NCI-H748 (cell line): ENCODE data around the gene FBXO24.

Experiments
- DNase-seq: peaks from one replicate; lab custom pipeline; 2025; ENCODE audit not compliant: unreplicated experiment; lab: John Stamatoyannopoulos, UW

Gene FBXO24

DNA sequence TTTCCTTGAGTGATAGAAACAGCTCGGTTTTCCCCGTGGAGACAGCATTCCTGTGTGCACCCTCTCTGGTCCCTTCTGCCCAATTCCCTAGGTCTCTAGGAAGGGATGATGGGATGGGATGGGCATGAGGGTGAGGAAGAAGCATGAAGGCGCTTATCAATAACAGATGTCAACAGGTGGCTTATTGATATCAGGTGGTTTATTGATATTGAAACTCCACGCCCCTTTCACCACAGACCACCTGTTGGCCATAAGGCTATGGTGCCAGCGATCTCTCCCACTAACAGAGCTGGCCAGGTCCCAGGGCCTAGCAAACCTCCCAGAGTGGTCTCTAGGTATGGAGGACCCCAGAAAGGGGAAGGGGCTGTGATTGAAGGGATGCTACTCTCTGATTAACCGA lies 34.1 kb downstream of the FBXO24 start:
- DNase-seq, result no peak

DNA sequence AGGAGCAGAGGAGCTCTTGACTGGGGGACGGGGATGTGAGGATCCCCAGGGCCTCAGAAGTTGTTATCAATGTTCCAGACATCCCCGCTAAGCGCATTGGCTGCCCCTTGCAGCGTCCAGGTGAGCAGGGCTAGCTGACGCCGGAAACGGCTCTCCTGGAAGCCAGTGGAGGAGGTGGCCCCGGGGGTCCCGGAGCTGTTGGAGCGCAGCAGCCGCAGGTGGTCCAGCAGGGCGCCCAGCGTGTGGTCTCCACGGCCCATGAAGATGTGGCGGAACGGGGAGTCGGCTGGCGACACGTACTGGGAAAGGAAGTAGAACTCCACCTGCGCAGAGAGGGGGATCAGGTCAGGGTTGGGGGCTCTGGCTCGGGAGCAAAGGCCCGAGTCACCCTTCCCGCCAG lies 34.7 kb downstream of the FBXO24 start:
- DNase-seq, result no peak

DNA sequence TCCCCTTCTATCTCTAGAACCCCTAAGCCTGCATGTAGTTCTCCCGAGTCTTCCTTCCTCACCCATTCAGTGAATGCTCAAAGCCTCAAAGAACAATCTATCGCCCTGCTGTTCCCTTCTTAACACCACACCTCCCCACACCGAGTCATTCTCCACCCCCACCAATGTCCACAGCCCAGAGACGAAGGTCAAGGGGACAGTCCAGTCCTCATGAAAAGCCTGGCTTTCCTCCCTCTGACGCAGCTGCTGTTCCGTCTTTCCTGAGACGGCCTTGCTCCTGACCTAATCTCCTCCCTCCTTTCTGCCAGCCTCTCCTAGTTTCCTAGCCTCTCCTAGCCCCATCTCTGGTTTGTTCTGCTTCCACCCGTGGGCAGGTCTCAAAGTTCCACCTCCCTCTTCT lies 35.4 kb downstream of the FBXO24 start:
- no peak for DNase-seq

DNA sequence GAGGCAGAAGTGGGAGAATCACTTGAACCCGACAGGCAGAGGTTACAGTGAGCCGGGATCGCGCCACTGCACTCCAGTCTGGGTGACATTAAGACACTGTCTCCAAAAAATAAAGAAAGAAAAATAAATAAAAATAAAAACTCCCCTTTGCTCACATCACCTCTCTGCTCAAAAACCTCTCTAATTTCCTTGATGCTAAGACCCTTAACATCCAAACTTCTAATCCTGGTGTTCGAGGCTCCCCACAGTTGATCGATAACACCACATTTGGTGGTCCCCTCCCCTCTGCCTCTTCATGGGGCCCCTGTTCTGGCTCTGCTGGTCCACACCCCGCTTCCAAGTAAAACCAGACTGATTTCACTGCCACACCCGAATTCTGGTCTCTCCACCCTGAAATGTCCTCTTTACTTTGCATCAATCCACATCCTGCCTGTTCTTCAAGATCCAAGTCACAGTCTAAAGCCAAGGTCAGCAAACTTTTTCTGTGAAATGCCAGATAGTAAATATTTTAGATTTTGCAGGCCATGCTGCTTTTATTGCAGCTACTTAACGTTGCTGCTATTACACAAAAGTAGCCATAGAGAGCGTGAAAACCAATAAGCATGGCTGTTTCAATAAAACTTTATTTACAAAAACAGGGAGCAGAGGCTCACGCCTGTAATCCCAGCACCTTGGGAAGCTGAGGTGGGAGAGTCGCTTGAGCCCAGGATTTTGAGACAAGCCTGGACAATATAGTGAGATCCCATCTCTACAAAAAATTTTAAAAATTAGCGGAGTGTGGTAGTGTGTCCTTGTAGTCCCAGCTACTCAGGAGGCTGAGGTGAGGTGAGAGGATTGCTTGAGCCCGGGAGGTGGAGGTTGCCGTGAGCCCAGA lies 38.1 kb downstream of the FBXO24 start:
- no peak for DNase-seq

DNA sequence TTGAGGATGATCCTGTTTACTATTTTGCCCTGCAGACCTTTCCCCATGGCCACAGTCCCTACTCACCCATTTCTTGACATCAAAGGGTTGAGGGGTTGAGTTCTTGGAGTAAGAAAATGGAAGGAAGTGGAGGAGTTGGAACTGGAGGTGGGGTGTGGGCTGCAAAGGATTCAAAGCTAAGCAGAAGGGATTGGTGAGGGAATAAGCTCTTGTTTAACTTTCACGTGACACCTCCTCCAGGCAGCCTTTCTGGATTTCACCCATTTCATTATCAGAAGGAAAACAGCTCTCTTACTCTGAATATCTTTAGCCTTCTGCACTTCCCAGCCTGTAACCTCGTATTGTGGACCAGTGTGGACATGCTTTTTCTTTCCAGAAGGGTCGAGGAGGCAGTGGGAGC lies 39.9 kb downstream of the FBXO24 start:
- DNase-seq, result no peak

DNA sequence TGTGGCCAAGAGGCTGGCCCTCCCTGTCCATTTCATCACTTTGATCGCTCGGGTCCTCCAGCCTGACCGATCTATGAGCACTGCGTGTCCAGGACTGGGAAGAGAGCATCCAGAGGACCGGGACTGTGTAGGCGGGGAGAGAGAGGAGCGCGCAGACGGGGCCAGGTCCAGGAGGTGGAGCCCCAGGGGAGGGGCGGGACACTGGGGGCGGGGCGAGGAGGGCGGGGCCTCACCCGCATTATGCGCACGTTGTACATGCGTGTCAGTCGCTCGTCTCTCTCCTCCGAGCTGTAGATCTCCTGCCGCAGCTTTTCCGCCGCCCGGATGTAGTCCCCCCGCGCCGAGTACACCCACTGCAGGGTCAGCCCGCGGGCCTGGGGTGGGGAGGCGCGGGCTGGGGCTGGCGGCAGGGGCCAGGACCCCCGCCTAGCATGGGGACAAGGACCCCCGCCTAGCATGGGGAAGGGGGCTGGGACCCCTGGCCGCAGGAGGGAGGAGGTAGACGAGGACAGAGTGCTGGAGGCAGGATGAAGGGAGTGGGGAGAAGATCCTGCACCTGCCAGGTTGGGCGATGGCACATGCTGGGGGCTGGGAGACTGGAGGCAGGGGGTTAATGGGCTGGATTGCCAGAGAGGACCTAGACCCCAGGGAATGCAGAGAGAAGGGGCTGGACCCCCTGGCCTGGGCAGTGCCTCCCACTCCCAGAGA lies 40.6 kb downstream of the FBXO24 start:
- DNase-seq, result peak; percentile 86

DNA sequence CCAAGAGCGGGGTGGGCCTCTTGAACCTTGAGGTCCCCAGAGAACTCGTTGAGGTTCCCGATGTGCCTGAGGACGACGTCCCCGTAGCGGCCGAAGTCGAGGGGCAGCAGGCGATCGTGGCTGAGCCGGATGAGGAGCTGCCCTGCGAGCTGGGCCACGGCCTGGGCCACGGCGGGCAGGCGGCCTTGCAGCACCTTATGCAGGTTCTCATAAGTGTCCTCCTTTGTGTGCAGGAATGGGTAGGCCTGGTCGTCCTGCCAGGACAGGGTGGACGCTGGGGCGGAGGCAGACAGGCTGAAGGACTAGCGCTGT lies 41.1 kb downstream of the FBXO24 start:
- no peak for DNase-seq

DNA sequence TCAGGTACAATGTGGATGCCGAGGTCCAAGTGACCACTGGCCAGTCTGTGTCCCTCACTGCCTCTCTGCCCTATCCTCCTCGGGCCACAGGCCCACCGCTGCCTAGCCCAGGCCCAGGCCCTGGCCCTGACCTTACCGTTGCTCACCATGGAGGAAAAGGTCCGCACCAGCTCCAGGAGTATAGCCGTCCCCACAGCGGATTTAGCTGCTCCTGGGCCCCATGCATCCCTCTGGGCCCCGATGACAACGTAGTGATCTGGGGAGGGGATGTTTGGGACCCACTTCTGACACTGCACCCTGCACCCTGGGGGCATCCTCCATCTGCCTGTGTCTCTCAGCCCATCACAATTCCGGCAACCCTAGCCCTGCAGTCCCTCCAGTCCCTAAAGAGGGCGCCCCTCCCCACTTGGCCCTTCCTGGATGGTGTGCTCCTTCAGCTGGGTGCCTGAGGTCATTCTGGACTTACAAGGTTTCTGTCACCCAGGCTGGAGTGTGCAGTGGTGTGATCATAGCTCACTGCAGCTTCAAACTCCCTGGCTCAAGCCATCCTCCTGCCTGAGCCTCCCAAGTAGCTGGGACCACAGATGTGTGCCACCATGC lies 43.1 kb downstream of the FBXO24 start:
- DNase-seq, result peak; percentile 63

DNA sequence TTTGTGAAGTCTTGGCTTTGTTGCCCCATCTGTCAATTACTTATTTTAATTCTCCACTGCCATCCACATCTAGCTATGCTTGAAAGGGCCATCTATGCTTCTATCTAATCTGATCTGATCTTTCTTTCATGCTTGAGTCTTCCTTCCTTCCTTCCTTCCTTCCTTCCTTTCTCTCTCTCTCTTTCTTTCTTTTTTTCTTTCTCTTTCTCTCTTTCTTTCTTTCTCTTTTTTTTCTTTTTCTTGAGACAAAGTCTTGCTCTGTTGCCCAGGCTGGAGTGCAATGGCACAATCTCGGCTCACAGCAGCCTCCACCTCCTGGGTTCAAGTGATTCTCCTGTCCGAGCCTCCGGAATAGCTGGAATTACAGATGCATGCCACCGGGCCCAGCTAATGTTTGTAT lies 43.9 kb downstream of the FBXO24 start:
- no peak for DNase-seq

DNA sequence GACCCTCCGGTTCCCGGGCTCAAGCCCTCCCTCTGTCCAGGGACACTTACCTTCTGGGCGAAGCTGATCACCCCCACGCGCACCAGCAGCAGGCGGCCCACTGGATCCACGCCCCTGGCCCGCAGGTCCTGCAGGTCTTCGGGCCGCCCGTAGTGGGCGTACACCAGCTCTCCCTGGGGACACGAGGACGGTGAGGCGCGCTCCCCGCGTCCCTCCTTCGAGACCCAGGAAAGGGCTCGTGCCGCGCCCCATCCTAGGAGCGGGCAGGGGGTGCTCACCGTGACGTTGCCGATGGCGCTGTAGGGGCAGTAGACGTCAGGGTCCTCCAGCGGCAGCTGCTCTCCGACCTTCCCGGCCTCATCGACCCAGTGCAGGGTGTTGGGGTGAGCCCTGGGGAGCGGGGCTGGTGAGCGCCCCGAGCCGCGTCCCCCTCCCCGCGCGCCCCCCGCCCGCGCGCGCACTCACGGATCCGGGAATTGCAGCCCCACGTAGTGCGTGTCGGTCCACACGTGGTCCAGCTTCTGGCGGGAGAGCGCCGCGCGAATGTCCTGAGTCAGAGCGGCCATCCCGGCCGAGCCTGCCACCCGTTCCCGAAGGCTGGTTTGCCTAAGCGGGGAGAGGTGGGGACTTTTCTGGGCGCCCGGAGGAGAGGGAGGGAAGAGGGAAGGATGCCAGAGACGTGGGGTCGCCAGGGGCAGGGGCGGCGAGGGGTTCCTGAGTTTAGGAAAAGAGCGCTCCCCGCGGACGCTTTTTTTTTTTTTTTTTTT lies 47.0 kb downstream of the FBXO24 start:
- DNase-seq, result peak; percentile 76

DNA sequence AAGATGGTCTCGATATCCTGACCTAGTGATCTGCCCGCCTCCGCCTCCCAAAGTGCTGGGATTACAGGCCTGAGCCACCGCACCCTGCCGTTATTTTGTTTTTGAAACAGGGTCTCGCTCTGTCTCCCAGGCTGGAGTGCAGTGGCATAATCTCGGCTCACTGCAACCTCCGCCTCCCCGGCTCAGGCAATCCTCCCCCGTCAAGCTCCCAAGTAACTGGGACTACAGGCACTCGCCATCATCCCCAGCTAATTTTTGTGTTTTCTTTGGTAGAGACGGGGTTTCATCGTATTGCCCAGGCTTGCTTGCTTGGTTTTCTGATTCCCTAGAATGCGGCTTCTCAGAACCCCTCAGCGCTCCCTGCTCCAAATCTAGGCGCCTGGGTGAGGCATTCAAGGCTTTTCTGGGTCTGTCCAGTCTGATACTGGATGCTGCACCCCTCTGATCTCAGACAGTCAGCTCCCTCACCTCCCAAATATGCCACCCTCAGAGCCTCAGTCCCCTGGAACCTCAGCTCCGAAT lies 53.9 kb downstream of the FBXO24 start:
- DNase-seq, result no peak

DNA sequence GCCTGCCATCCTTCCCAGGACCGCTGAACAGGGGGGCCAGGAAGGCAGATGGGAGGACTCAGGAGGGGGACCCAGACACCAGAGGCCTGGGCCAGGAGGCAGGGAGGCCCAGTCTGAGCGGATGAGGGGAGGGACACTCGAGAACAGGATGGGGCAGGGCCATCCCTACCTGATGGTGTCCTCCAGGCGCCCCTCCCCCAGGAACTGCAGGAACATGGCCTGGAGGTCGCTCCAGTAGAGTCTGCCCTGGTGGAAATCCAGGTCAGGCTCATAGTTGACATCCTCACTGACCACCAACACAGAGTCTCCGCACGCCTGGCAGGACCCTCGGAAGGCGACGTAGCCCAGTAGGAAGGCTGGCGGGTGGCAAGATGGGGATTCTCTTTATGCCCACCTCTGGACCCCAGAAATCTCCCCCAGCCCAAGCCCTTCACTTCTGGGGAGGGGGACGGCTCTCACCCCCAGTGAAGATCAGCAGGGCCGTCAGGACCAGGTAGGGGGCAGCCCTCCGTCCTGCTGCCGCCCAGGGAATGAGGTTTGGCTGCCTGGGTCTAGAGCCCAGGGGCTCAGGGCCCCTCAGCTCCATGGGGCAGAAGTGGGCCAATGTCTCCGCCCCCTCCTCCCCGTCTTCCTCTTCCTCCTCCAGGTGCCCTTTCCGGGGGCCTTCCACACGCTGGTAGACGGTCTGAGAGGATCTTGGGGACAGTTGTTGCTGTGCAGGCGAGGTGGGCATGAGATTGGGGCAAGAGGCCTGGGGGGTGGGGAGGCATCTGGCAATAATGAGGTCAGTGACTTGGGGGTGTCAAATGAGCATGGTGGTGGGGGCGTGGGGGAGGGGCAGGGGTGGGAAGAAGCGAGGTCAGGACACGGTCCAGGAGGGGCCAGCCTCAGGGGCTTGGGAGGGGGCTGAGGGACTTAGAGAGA lies 54.7 kb downstream of the FBXO24 start:
- DNase-seq, result no peak

DNA sequence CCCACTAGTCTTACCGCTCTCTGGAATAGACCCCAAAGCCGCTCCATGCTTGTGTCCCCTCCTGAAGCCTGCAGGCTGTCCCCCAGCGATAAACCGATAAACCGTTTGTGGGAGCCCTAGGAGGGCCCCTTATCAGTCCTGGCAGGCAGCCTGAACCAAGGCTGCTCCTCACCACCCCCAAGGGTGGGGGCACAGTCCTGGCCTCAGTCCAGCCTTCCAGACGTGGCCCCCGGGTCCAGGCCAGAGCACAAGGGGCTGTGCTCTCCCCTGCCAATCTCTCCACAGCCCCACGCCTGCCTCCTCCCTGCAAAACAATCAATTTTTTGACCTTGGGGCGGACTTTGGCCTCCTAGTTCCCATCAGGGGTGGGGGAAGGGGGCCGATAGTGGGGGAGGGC lies 55.3 kb downstream of the FBXO24 start, which contains the start of gene TFR2:
Gene TFR2 (minus strand): TSS at position 90 of the 397 bp plus-strand sequence. CDS start 43 bp downstream, at position 47.
- DNase-seq, result no peak

DNA sequence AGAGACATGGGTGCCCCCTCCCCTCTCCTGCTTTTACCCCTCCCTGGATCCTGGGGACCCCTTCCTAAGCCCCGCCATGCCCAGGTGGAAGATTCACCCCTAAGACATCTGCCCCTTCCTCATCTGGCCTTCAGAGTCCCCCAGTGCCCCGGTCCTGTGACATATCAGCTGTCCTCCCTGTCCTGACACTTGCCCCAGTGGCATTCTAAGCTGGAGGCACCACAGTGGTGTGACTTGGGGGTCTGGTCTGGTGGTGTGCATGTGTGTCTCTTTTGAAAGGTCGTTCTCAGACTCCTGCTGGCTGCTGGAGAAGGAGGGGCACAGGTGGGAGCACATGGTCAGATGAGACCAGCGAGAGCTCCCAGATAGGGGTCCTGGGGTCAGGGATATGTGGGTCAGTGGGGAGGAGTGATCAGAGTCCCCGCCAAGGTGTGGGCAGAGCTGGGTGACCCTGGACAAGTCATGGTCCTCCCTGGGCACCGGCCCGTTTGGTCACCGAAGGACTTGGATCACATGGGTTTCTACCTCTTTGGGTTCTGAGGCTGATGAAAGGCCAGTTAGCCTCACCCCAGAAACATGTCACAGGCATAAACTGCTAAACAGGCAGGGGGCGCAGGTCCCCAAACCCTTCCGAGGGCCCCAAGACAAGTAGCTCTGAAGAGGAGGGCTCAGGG lies 55.9 kb downstream of the FBXO24 start:
- no peak for DNase-seq

DNA sequence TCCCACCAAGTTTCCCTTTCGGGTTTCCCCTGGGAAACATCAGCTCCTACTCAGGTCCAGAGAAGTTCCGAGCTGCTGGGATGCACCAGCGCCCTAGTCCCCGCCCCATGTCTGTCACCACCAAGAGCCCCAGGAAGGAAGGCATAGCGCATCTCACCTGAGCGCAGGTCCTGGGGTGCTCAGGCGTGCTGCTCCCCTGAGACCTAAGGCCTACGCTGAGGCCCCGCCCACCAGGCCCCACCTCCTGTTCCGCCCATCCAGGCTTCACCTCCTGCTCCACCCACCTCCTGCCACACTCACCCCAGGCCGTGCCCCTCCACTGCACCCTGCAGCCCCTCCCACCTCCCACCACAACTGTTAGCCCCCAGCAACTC lies 56.4 kb downstream of the FBXO24 start:
- DNase-seq, result no peak

DNA sequence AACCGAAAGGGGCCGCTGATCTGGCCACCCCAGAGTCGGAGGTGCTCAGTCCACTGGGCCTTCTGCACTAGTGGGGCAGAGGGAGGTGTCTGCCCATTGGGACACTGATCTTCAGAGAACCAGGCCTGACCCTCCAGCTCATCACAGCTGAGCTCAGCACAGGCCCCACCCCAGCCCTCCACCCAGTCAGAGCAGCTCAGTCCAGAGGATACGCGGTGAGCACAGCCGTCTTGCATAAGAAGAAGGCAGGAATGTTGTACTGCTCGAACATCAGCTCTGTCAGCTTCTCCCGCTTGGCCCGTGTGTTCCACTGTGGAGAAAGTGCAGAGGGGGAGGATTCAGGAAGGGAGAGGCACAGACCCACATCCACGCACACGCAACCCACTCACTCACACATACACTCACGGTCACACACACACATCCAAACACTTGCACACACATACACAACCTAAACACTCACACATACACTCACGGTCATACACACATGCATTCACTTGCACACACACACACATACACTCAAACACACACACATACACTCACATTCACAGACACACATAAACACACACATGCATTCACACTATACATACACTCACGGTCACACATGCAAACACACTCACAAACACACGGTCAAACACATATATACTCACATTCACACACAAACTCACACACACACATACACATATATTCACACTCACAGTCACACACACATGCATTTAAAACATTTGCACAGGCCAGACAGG lies 63.9 kb downstream of the FBXO24 start:
- no peak for DNase-seq
